Brain microvascular endothelial cell (primary cell): Measurements from ENCODE around the gene HDAC6.
"Not testable (repeated sequence)": the region's sequence is repeated elsewhere in the genome, so short reads cannot be mapped to it uniquely, and the experiment has no call there.

ENCODE experiments used
- DNase-seq: peaks from one replicate; pipeline ENCODE4 v3.0.0-alpha.2; 2020
- H3K27ac ChIP-seq: fragments of 250-450 bp; sonication (Bioruptor Pico); 2 replicates; pipeline ENCODE4 v1.5.1; 2020; ENCODE audit warnings: mild to moderate bottlenecking, moderate library complexity
- H3K27me3 ChIP-seq: fragments of 250-450 bp; sonication (Bioruptor Pico); replicated peaks from 2 replicates; pipeline ENCODE4 v1.5.1; 2020; ENCODE audit warnings: mild to moderate bottlenecking
- H3K36me3 ChIP-seq: fragments of 250-450 bp; sonication (Bioruptor Pico); replicated peaks from 2 replicates; pipeline ENCODE4 v1.5.1; 2020; ENCODE audit warnings: mild to moderate bottlenecking
- H3K4me3 ChIP-seq: 2 replicates; pipeline ENCODE4 v1.5.1; 2011; ENCODE audit warnings: low read depth, mild to moderate bottlenecking, control low read depth, low read length, moderate library complexity
- CTCF ChIP-seq: IDR thresholded peaks from 2 replicates; pipeline ENCODE4 v1.5.1; 2011; ENCODE audit warnings: low read depth, mild to moderate bottlenecking, moderate library complexity, low read length, control low read depth, inconsistent platforms; ENCODE audit errors: missing control alignments
- in situ Hi-C: cut with HindIII; loops from 2 replicates; pipeline ENCODE4 v1.10.0; 2017; ENCODE audit warnings: low sequenced_read_pairs, low pct_ligation_motif_present

HDAC6 gene

GRCh38 chrX:48854898-48855297, 53.0 kb downstream of the HDAC6 start:
- Histone ChIP-seq H3K4me3 (no peak overlapping the region), H3K27me3 (no peaks in the 10 kb centered on the region), H3K36me3 (no peaks in the 10 kb centered on the region), H3K27ac (no peak overlapping the region)
- in situ Hi-C loops = no loop called here
- peak; percentile 56 for TF ChIP-seq CTCF
- DNase-seq = no peak

DNA sequence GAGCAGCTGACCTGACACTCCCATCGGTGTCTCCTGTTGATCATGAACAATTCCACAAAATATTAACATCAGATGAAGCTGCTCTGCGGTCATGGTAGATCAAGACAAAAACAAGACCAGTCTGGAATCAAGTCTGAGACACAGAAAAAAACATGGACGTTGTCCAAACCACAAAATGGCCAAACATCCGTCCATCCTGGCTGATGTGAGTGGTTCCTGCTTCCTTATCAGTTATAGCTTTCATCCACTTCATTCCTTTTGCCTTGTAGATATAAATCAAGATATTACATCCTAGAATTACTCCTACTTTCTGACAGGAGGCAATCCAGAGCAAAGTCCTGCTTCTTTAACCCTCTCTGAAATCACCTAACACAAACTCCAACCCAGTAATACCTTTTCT, 62.3 kb downstream of the HDAC6 start:
- H3K27ac ChIP-seq = no peak overlapping the region
- in situ Hi-C loops = no loop called here
- peak; percentile 72 for DNase-seq
- H3K27me3 ChIP-seq = no peaks in the 10 kb centered on the region
- TF ChIP-seq CTCF = no peak
- no peaks in the 10 kb centered on the region for H3K36me3 ChIP-seq
- H3K4me3 ChIP-seq = no peak overlapping the region

DNA sequence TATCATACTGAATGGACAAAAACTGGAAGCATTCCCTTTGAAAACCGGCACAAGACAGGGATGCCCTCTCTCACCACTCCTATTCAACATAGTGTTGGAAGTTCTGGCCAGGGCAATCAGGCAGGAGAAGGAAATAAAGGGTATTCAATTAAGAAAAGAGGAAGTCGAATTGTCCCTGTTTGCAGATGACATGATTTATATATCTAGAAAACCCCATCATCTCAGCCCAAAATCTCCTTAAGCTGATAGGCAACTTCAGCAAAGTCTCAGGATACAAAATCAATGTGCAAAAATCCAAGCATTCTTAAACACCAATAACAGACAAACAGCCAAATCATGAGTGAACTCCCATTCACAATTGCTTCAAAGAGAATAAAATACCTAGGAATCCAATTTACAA, 70.2 kb downstream of the HDAC6 start:
- H3K27me3 ChIP-seq, in situ Hi-C loops, H3K4me3 ChIP-seq, DNase-seq, H3K36me3 ChIP-seq, H3K27ac ChIP-seq: not testable (repeated sequence)
